SU-DHL-6 (cell line): ENCODE results near the gene ADGRG1.

Experiments
- H2AFZ ChIP-seq: fragments of 200-600 bp; sonication (generic); 2 replicates; pipeline ENCODE4 v1.6.1; 2014; ENCODE audit warnings: low read depth, mild to moderate bottlenecking, moderate library complexity, mixed read lengths, antibody characterized with exemption, low read length; ENCODE audit not compliant: severe bottlenecking
- H3F3A ChIP-seq: fragments of 200-600 bp; shearing (Covaris generic); 2 replicates; pipeline ENCODE4 v1.6.0; 2016; ENCODE audit warnings: antibody characterized with exemption, mild to moderate bottlenecking; ENCODE audit not compliant: insufficient read depth
- H3K27ac ChIP-seq: fragments of 200-600 bp; sonication (generic); 2 replicates; pipeline ENCODE4 v1.5.1; 2016; ENCODE audit warnings: low read depth, mild to moderate bottlenecking, low read length, moderate library complexity, mixed read lengths
- H3K27me3 ChIP-seq: fragments of 200-600 bp; sonication (generic), shearing (Covaris generic); 2 replicates; pipeline ENCODE4 v1.6.0; 2014; ENCODE audit warnings: mild to moderate bottlenecking, low read length
- H3K36me3 ChIP-seq: fragments of 200-600 bp; sonication (generic); 2 replicates; pipeline ENCODE4 v1.6.1; 2014; ENCODE audit warnings: mild to moderate bottlenecking, low read length, mixed read lengths
- H3K4me2 ChIP-seq: fragments of 300-600, 200-600 bp; shearing (Covaris generic), sonication (generic); 2 replicates; pipeline ENCODE4 v1.6.0; 2014; ENCODE audit warnings: low read length, low read depth, mild to moderate bottlenecking; ENCODE audit not compliant: poor library complexity, severe bottlenecking
- H3K4me3 ChIP-seq: fragments of 200-600 bp; sonication (generic); 2 replicates; pipeline ENCODE4 v1.5.1; 2014; ENCODE audit warnings: antibody characterized with exemption, low read length, mild to moderate bottlenecking, mixed read lengths; ENCODE audit not compliant: insufficient read depth, poor library complexity, severe bottlenecking
- H3K79me2 ChIP-seq: fragments of 200-600 bp; sonication (generic); 2 replicates; pipeline ENCODE4 v1.6.1; 2014; ENCODE audit warnings: mild to moderate bottlenecking, low read length, moderate library complexity; ENCODE audit not compliant: insufficient read depth
- H3K9ac ChIP-seq: fragments of 200-600 bp; sonication (generic); 2 replicates; pipeline ENCODE4 v1.7.0; 2014; ENCODE audit warnings: mild to moderate bottlenecking, low read length
- H3K9me2 ChIP-seq: fragments of 200-600 bp; sonication (generic); replicated peaks from 2 replicates; pipeline ENCODE4 v1.6.1; 2014; ENCODE audit warnings: low read length; ENCODE audit not compliant: insufficient read depth
- H3K9me3 ChIP-seq: fragments of 200-600 bp; sonication (generic); 2 replicates; pipeline ENCODE4 v1.6.1; 2014; ENCODE audit warnings: low read length, mixed read lengths; ENCODE audit not compliant: insufficient read depth
- H4K20me1 ChIP-seq: fragments of 200-600 bp; sonication (generic); 2 replicates; pipeline ENCODE4 v1.6.1; 2014; ENCODE audit warnings: low read depth, mild to moderate bottlenecking, antibody characterized with exemption, low read length, moderate library complexity, mixed read lengths
- CTCF ChIP-seq: fragments of 200-600 bp; sonication (generic); IDR thresholded peaks from one replicate; pipeline ENCODE4 v1.5.1; 2017; ENCODE audit warnings: antibody characterized with exemption, mild to moderate bottlenecking, low read length, moderate library complexity; ENCODE audit not compliant: insufficient read depth, poor library complexity, severe bottlenecking
- EZH2phosphoT487 ChIP-seq: fragments of 200-600 bp; sonication (generic), shearing (Covaris generic); conservative IDR thresholded peaks from 2 replicates; pipeline ENCODE4 v1.6.1; 2018; ENCODE audit warnings: mild to moderate bottlenecking, antibody characterized with exemption, low read length, moderate library complexity, mixed read lengths

ADGRG1 gene

GRCh38 chr16:57679767-57680482 lies 51.5 kb downstream of the ADGRG1 start:
- H3K27ac ChIP-seq, result no peak overlapping the region
- no peaks in the 10 kb centered on the region for H3K27me3 ChIP-seq
- H3K4me2 ChIP-seq, result no peak overlapping the region
- H3K9me2 ChIP-seq, result no peaks in the 10 kb centered on the region
- no peaks in the 10 kb centered on the region for H3K79me2 ChIP-seq
- H2AFZ ChIP-seq, result no peak overlapping the region
- H3K36me3 ChIP-seq, result no peaks in the 10 kb centered on the region
- H3K9ac ChIP-seq, result no peak overlapping the region
- H4K20me1 ChIP-seq, result no peaks in the 10 kb centered on the region
- TF ChIP-seq CTCF (no peak), EZH2phosphoT487 (no peak)
- no peaks in the 10 kb centered on the region for H3F3A ChIP-seq
- no peak overlapping the region for H3K4me3 ChIP-seq
- H3K9me3 ChIP-seq, result no peaks in the 10 kb centered on the region

DNA sequence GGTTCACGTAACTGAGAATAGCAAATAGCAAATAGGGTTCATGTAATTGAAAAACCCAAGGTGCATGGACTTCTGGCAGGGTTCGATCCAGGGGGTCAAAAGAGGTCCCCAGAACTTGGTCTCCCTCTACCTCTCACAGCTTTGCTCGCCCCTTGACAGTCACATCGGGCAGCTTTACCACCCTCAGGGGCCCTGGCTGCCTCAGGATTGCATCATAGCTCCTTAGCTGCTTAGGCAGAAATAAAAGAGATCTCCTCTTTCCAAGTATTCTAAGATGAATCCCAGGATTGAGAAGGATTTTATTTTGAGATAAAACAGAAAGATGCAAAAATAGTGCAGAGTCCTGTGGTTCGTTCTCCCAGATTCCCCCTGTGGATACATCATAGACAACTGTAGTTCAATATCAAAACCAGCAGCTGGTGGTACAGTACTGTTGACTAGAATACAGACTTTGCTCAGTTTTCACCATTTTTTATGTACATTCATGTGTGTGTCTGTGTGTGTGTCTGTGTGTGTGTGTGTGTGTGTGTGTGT lies 52.5 kb downstream of the ADGRG1 start:
- H3K4me2 ChIP-seq, result no peak overlapping the region
- no peaks in the 10 kb centered on the region for H3F3A ChIP-seq
- H3K27ac ChIP-seq, result no peak overlapping the region
- no peak overlapping the region for H3K4me3 ChIP-seq
- no peak overlapping the region for H2AFZ ChIP-seq
- no peaks in the 10 kb centered on the region for H3K9me3 ChIP-seq
- TF ChIP-seq CTCF (no peak), EZH2phosphoT487 (no peak)
- no peaks in the 10 kb centered on the region for H4K20me1 ChIP-seq
- H3K9me2 ChIP-seq, result no peaks in the 10 kb centered on the region
- no peaks in the 10 kb centered on the region for H3K36me3 ChIP-seq
- H3K27me3 ChIP-seq, result no peaks in the 10 kb centered on the region
- H3K9ac ChIP-seq, result no peak overlapping the region
- H3K79me2 ChIP-seq, result no peaks in the 10 kb centered on the region

GRCh38 chr16:57681950-57682728 lies 53.7 kb downstream of the ADGRG1 start:
- Histone ChIP-seq H3K79me2 (no peaks in the 10 kb centered on the region), H3K9ac (no peak overlapping the region), H3K27ac (no peak overlapping the region), H3K36me3 (no peaks in the 10 kb centered on the region), H2AFZ (no peak overlapping the region), H3K9me3 (no peaks in the 10 kb centered on the region), H3K4me2 (no peak overlapping the region), H3K27me3 (no peaks in the 10 kb centered on the region), H3K4me3 (no peak overlapping the region), H3K9me2 (no peaks in the 10 kb centered on the region), H4K20me1 (no peaks in the 10 kb centered on the region), H3F3A (no peaks in the 10 kb centered on the region)
- no peak for TF ChIP-seq EZH2phosphoT487
- TF ChIP-seq CTCF, result no peak
